Uterus (tissue), 2 donors: ENCODE measurements around the gene ADCY10.

ENCODE experiments used
- POLR2A ChIP-seq, 2 donors: fragments of 450-650 bp; IDR thresholded peaks; one replicate each; pipeline ENCODE4 v1.6.1; 2016; ENCODE audit warnings: antibody characterized with exemption in 2 of 2, mild to moderate bottlenecking in 1 of 2, moderate library complexity in 1 of 2
- TF ChIP-seq, protein P1 (sequence below), 4 experiments: fragments of 200-600 bp in 2 of 4; fragments of 450-650 bp in 2 of 4; sonication (generic) in 2 of 4; IDR thresholded peaks; one replicate each; pipeline ENCODE4 v1.5.1; 2016 to 2019; ENCODE audit warnings: antibody characterized with exemption in 4 of 4, mild to moderate bottlenecking in 2 of 4, moderate library complexity in 1 of 4

DNA sequence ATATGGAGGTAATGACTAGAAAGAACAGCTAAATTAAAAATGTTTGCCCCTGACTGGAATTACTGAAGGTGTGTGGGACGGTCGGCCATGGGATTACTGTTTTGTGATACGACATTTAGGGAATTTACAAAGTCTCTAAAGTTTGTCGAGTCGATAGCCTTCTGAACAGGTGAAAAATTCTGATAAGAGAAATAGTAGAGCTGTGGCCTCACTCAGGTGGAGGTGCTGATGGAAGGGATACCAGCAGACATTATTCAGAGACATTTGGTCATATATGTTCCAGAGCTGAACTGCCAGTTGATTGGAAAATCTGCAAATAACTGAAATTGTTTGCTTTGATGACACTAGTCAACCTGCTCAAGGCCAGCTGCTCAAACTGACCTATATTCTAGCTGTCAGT lies 71.1 kb downstream of the ADCY10 start:
- TF ChIP-seq, protein P1, sequence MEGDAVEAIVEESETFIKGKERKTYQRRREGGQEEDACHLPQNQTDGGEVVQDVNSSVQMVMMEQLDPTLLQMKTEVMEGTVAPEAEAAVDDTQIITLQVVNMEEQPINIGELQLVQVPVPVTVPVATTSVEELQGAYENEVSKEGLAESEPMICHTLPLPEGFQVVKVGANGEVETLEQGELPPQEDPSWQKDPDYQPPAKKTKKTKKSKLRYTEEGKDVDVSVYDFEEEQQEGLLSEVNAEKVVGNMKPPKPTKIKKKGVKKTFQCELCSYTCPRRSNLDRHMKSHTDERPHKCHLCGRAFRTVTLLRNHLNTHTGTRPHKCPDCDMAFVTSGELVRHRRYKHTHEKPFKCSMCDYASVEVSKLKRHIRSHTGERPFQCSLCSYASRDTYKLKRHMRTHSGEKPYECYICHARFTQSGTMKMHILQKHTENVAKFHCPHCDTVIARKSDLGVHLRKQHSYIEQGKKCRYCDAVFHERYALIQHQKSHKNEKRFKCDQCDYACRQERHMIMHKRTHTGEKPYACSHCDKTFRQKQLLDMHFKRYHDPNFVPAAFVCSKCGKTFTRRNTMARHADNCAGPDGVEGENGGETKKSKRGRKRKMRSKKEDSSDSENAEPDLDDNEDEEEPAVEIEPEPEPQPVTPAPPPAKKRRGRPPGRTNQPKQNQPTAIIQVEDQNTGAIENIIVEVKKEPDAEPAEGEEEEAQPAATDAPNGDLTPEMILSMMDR (IDR thresholded peaks at IDR 0.05), result no peak
- no peak for TF ChIP-seq POLR2A (IDR thresholded peaks at IDR 0.05)
